GM18867 (cell line): ENCODE data around the gene CD300C.
"Not testable (repeated sequence)": the region's sequence is repeated elsewhere in the genome, so short reads cannot be mapped to it uniquely, and the experiment has no call there.

Experiments used
- ATAC-seq: cut with Tn5 transposase; IDR thresholded peaks from one replicate; pipeline ENCODE4 v1.9.1; 2021; ENCODE audit warnings: mild to moderate bottlenecking, moderate library complexity; ENCODE audit not compliant: unreplicated experiment

CD300C gene

DNA sequence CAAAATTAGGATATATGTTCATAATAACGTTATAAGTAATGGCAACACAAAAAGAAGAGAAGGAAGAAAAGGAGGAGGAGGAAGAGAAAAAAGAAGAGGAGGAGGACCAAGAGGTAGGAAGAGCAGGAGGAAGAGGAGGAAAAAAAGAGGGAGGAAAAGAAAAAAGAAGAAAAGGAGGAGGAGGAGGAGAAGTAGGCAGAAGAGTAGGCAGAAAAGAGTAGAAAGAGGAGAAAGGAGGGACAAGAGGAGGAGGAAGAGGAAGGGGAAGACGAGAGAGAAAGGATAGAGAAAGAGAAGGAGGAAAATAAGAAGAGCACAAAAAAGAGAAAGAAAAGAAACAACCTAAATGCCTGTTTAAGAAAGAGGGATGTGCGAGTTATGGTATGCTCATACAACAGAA lies 9.0 kb downstream of the CD300C start:
- no peak for ATAC-seq

DNA sequence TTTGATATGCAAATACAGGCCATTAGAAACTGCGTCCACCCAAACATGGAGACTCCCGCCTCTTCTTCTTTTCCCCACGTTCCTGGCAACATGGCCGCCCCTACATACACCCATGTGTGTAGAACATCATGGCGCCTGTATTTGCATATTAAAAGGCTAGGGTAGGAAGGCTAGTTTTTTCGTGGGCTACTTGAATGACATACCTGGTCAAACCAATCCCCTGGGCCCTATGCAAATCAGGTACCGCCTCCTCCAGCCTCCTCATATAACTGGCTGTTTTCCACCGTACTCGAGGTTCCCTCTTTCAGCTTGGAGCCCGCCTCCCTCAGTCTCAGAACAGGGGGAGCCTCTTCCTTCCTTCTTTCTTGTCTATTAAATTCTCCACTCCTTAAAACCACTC lies 13.8 kb downstream of the CD300C start:
- ATAC-seq: no peak

DNA sequence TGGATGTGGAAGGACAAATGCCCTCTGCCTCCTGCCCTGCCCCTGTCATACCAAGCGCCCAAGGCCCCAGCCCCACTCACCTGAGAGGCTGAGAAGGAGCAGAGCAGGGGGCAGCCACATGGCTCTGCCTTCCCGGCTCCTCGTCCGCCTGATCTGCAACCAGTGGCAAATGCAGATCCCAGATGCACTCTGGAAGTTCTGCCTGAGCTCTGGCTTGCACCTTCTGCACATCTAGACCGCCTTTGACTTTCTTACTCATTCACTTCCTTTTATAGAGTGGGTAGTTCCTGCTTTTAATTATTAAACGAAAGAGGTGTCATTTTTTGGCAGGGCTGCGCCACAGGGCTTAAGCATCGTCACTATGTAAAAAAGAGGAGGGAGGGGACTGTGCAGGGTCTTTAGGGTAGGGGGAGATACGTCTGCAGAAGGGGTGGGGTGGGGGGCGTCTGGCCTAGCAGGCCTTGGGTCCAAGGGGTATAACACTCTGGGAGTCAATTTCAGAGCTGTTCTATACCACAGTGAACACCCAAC lies 14.6 kb downstream of the CD300C start, which contains the start of gene CD300LB:
TSS of gene CD300LB (minus strand) at position 245 of the 531 bp plus-strand sequence. CDS start at position 120, 125 bp downstream.
- ATAC-seq: no peak

DNA sequence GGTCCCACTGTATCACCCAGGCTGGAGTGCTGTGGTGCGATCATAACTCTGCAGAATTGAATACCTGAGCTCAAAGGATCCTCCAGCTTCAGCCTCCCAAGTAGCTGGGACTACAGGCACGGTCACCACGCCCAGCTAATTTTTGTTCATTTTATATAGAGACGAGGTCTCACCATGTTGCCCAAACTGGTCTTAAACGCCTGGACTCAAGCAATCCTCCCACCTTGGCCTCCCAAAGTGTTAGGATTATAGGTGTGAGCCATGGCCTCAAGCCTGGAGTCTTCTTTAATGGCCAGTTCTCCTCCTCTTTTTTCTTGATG lies 15.1 kb downstream of the CD300C start:
- no peak for ATAC-seq

DNA sequence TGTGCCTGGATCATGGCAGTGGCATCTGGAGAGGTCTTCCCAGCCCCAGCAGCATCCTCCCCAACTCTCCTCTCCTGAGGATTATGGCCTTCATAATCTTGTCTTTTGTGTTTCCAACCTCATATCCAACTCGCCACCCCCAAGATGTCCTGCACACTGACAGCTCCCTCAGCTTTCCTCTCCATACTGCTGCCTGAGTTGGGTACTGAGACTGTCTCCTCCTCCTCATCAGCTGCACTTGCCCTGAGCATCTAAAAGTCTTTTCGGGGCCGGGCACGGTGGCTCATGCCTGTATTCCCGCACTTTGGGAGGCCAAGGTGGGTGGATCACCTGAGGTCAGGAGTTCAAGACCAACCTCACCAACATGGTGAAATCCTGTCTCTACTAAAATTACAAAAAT lies 16.7 kb downstream of the CD300C start:
- ATAC-seq: no peak

DNA sequence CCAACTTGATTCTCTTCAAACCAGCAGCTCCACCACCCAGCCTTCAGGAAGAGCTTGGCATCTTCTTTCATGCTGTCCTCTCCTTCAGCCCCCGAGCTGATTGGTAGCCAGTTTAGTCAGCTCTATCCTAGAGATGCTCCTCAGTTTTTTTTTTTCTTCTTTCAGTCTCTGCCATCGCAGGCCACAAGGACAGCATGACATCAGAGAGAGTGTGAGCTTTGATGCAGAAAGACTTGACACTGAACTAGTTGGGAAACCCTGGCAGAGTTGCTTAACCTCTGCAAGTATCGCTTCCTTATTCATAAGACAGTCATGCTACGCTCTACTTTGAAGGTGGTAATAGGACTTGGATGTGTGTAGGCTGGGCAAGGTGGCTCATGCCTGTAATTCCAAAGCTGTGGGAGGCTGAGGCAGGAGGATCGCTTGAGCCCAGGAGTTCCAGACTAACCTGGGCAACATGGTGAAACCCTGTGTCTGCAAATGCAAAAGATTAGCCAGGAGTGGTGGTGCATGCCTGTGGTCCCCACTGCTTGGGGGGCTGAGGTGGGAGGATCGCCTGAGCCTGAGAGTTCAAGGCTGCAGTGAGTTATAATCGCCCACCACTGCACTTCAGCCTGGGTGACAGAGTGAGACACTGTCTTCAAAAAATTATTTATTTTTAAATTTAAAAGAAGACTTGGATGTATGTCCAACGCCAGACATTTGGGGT lies 17.3 kb downstream of the CD300C start:
- ATAC-seq: peak; percentile 80

DNA sequence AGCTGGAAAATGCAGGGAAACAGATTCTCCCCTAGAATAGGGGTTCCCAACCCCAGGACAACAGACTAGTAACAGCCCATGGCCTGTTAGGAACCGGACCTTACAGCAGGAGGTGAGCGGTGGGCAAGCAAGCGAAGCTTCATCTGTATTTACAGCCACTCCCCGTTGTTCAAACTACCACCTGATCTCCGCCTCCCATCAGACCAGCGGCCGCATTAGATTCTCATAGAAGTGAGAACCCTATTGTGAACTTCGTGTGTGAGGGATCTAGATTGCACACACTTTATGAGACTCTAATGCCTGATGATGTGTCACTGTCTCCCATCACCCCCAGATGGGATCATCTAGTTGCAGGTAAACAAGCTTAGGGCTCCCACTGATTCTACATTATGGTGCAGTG lies 18.2 kb downstream of the CD300C start:
- no peak for ATAC-seq

DNA sequence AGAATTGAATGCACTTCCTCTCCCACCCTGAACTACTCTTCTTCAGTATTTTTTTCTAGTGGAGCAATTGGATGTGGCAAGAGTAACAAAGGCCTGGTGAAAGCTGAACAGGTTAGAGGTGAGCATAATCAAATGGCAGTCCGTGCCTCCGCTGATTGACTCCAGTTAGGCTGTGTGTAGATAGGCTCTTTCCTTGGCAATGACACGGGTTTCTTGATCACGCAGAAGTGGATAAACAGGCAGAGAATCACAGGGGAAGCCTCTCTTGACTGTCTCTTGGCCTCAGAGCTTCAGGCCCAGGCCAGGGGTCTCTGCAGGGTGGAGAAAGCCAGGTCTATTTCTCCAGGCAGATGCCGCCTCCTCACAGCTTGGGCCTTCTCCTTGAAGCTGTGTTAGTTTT lies 18.8 kb downstream of the CD300C start:
- no peak for ATAC-seq

DNA sequence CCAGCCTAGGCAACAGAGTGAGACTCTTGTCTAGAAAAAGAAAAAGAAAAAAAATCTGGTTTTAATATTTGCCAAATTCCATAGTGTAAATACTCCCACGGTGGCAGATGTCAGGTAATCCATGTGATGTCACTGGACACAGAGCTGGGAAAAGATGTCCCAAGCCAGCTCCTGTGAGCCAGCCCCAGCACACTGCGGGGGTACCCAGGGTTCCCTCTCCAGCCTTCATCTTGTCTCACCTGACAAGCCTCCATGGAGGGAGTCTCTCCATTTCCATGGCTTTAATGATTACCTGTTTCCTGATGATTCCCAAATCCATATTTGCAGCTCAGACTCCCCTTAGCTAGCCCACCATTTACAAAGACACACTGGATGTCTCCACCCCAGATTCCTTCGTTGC lies 19.2 kb downstream of the CD300C start:
- no peak for ATAC-seq

DNA sequence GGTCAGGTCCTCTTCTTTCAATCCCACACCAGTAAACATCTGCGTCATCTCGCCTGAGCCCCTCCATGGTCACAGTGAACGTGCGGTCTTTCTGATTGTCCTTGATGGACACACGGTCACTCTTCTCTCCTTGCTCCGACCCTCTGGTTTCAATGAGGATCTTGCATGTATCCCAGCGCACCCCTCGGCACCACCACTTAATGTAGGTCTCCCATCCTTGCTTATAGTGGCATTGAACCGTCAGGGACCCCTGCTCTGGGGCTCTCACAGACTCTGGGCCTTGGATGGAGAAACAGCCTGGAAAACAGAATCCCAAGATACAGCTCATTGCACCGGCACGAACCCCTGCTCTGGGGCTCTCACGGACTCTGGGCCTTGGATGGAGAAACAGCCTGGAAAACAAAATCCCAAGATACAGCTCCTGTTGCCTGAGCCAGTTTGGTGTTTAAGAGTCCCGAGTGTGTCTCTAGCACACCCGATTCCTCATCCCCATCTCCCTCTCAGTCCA lies 20.1 kb downstream of the CD300C start:
- no peak for ATAC-seq

DNA sequence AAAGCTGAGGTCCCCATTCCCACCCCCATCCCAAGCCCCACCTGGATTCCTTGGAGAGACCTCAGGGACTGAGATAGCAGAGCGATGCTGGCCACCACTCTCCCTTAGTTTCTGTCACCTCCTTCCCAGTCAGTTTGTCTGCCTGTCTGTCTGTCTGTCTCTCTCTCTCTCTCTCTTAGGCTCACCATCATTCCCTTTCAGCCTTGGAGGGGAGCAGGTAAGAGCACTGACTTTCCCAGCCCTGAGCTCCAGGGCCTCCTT lies 20.5 kb downstream of the CD300C start:
- no peak for ATAC-seq

DNA sequence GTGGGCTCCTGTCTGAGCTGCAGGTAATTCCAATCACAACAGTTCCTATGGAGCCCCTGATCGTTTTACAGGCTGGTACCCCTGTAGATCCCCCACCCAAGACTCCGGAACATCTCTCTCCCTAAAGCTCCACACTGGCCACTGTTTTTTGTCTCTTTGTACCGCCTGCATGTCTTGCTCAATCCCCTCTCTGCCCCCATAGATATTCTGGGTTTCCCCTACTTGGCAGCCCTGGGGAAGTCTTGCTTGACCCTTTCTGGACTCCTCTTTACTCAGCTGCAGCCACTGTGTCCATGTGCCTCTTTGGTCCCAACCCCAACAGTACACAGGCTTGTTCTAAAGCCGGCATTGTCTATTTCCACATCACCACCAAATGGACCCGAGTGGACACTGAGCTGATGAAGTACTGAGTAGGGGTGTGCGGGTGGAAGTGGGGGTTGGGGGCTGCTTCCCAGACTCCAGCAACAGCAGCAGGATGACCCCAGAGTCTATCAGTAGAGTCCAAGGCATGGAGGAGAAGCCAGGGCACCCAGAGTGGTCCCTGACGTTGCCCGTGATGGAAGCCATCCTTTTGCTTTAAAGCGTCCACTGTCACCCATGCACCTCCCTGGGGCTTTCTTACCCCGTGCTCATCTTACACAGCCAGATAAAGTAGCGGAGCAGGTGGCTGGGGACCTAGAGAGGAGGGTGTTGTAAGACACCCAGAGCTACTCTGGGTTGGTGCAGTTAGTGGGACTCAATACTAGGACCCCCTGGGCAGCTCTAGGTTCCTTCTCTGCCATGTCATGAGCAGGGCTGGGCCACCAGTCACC lies 21.1 kb downstream of the CD300C start:
- ATAC-seq: no peak

DNA sequence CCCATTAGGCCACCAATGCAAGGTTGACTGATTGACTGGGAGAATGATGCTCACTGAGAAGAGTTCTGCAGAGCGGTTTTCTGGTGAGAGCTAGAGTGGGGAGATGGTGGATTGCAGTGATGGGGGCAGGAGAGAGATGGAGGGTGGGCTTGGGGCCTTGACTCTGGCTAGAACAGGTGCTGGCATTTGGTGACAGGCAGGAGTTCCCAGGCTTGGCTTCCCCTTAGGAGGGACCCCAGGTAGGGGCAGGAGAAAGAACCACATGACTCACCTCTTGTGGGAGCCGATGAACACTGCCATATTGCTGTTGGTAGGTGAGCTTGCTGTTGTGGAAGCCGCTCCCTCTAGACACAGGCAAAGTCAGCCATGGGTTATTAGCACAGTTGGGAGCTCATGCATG lies 22.6 kb downstream of the CD300C start:
- no peak for ATAC-seq

DNA sequence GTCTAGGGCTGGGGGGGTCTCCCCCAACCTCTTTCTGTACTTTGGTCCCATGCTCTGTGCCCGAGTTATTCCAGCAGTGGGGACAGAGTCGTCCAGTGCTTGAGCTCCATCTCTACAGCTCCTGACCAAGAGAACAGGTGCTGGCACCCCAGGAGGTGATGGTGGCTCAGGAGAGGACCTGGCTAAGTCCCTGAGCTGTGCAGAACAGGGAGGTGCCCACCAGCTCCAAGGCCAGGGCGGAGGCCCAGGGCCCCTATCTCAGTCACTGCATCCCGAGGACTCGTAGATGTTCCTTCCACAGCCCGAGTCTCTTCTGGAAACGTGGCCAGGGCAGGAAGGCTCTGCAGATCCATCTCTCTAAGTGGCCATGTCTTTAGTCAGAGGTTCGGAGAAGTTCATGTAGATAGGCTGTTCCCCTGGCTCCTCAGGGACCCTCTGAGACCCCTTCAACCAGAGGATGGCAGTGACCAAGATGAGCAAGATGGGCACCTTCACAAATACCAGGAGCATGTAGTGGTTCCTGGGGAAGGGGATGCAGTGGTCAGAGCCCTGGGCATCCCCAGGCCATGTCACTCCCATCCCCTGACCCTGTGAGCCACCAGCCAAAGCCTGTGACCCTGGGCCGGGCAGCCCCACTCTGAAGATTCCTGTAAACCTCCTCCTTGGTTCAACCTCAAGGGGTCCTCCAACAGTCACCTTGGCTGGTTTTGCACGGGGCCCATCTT lies 23.4 kb downstream of the CD300C start:
- ATAC-seq: no peak

DNA sequence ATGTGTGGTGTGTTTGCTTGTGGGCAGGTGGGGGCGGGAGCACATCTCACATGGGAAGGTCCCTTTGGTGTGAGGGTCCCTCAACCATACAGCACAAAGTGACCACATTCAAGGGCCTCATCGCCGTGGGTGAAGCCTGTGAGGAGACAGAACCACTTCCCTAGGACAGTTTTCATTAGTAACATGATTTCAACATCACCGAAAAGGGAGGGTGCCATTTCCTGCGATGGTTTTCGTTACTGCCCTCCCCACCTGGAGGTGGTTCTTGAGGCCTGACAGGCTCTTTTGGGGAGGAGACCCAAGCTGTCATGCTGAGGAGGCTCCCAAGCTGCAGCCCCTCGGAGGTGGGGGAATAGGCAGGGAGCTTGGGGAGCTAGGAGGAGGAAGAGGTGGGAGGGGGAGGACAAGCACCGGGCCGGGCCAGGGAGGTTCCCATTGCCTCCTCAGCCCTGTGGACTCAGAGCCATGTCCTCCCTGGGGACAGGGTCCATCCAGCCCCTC lies 24.2 kb downstream of the CD300C start:
- ATAC-seq: no peak

DNA sequence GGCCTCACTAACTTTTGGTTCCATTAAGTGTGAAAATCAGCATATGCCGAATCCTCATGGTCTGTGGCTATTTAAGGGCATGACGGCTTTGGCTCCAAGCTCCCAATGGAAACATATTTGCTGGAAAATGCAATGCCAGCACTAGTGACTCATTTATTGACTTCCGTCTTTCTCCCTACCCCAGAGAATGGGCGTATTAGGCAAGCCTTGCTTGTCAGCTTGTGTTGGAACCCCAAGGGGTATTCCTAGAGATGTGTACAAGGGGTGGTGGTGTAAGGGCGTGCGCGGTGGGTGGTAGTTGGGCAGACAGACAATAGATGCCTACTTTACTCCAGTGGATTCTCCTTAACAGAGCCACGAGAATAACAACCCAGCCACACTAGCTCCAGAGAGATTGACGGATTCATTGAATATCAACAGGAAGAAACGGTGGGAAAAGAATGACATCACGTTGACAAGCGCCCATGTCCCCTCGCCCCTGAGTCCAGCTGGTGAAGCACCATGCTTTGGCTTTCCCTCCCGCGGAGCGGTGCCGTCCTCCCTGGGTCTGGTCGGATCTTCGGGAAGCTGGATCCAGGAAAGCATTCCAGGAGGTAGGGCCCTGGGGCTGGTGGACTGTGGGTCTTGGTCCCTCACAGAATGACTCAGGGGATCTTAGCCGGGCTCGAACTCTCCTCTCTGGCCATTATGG lies 25.0 kb downstream of the CD300C start:
- no peak for ATAC-seq

DNA sequence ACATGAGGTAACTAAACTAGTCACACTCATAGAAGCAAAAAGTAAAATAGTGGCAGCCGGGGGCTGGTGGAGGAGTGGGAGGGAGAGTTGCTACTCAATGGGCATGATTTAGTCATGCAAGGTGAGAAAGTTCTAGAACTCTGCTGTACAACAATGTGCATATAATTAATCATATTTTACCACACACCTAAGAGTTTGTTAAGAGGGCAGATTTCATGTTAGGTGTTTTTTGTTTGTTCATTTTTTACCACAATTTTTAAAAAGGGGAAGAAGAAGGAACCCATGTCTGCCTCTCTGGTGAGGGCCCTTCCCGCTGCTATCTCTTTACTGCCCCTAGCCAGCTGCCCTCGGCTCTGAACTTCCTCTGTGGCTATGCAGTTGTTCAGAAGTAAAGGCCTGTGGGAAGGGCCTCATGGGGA lies 25.9 kb downstream of the CD300C start:
- ATAC-seq: no peak

DNA sequence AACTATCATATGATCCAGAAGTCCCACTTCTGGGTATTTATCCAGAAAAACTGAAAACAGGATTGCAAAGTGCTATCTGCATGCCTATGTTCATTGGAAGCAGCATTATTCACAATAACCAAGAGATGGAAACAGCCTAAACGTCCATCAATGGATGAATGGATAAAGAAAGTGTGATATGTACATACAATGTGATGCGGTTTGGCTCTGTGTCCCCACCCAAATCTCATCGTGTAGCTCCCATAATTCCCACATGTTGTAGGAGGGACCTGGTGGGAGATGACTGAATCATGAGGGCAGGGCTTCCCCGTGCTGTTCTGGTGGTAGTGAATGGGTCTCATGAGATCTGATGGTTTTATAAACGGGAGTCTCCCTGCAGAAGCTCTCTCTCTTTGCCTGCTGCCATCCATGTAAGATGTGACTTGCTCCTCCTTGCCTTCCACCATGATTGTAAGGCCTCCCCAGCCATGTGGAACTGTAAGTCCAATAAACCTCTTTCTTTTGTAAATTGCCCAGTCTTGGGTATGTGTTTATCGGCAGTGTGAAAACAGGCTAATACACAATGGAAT lies 27.4 kb downstream of the CD300C start:
- not testable (repeated sequence) for ATAC-seq

DNA sequence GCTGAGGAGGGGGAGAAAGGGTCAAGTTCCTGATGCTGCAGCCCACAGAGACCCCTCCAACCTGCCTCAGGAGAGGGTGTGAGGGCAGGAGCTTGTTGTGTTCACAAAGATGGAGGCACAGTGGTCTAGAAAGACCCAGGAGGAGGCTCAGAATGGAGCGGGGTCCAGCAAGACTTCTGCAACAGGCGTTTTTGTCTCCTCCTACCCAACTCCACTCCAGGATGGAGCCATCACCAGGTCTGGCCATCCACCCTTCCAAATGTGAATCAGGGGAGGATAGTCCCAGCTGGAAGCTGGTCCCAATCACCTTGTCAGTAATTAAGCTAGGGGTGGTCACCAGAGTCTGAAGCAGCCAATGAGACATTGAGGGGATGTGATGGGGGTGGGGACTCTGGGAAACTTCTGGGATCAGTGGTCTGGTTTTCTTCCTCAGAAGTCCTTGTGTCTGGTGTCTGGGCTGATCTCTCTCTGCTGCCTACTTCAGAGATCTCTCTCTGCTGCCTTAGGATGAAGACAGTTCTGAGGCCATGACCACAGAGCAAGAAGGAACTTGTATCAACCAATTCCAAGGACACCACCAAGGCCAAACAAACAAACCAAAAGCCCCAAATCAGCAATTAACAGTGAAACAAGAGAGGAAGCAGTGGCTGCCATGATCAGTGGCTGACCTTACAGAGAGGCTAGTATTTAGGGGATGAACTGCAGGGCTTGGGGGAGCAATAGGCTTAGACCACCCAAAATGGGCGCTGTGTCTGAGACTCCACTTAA lies 29.2 kb downstream of the CD300C start:
- ATAC-seq: no peak

DNA sequence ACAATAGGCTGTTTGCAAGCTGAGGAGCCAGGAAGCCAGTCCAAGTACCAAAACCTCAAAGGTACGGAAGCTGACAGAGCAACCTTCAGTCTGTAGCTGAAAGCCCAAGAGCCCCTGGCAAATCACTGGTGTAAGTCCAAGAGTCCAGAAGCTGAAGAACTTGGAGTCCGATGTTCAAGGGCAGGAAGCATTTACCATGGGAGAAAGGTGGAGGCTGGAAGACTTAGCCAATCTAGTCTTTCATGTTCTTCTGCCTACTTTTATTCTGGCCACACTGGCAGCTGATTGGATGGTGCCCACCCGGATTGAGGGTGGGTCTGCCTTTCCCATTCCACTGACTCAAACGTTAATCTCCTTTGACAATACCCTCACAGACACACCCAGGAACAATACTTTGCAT lies 30.0 kb downstream of the CD300C start:
- no peak for ATAC-seq
